Kasumi-1 (cell line): ENCODE measurements around the gene CITED2.

ENCODE experiments used
- DNase-seq, 2 experiments: peaks; one replicate each; lab custom pipeline; 2025; lab: John Stamatoyannopoulos, UW

The CITED2 gene

GRCh38 chr6:139330306-139330705, 44.1 kb downstream of the CITED2 start:
- DNase-seq: no peak

GRCh38 chr6:139329224-139329623, 45.2 kb downstream of the CITED2 start:
- DNase-seq: no peak

- DNase-seq: no peak
Measured at GRCh38 chr6:139327038-139327437, 47.4 kb downstream of the CITED2 start.

- DNase-seq: peak in 1 of 2 experiments; percentile 36
Measured at GRCh38 chr6:139325686-139326085, 48.8 kb downstream of the CITED2 start.

- peak; percentile 79 to 85 for DNase-seq
Measured at GRCh38 chr6:139325125-139325524, 49.3 kb downstream of the CITED2 start.

GRCh38 chr6:139324301-139324555, 50.2 kb downstream of the CITED2 start:
- DNase-seq: no peak

GRCh38 chr6:139323511-139324300, 50.7 kb downstream of the CITED2 start:
- DNase-seq: peak; percentile 97 to 99
